Glomerular endothelial cell (primary cell): ENCODE results near the gene POLR3C. TPM values are rescaled to one million over a fixed set of nuclear protein-coding genes. Genes with fewer than 3 reads are reported as not detected.

Experiments used
- DNase-seq: peaks from one replicate; pipeline ENCODE4 v3.0.0-alpha.2; 2011; ENCODE audit warnings: low read depth, low spot score; ENCODE audit errors: extremely low read depth
- total RNA-seq: library from RNA; depleted of rRNA; stranded (reverse); fragments of >200 nt; gene quantifications from 2 replicates; pipeline ENCODE4 v1.2.3, GENCODE V29; 2015

The POLR3C gene
- total RNA-seq, 1 donor from 2014 or later = 28.9 TPM

- no peak for DNase-seq
These were observed 39.5 kb downstream of the POLR3C start for GRCh38 chr1:145863282-145864018.

- no peak for DNase-seq
These were observed 44.2 kb downstream of the POLR3C start for GRCh38 chr1:145868232-145868631.

GRCh38 chr1:145871994-145872924, 48.3 kb downstream of the POLR3C start:
- no peak for DNase-seq

GRCh38 chr1:145874646-145875045, 50.6 kb downstream of the POLR3C start:
- DNase-seq = no peak

- no peak for DNase-seq
These were observed 54.0 kb downstream of the POLR3C start for GRCh38 chr1:145877923-145878486.

GRCh38 chr1:145878724-145879123, 54.7 kb downstream of the POLR3C start:
- no peak for DNase-seq

- DNase-seq = no peak
These were observed 55.8 kb downstream of the POLR3C start for GRCh38 chr1:145879775-145880174.

- peak; percentile 34 for DNase-seq
These were observed 60.7 kb downstream of the POLR3C start for GRCh38 chr1:145884675-145885074.

- no peak for DNase-seq
These were observed 61.8 kb downstream of the POLR3C start, which contains the start of gene ANKRD35 for GRCh38 chr1:145885738-145886287. Gene ANKRD35, minus strand, starts transcription at chr1:145885866. Its CDS starts 108 bp downstream, at chr1:145885758.

- DNase-seq = no peak
These were observed 62.4 kb downstream of the POLR3C start for GRCh38 chr1:145886390-145886789.

GRCh38 chr1:145886816-145887215, 62.8 kb downstream of the POLR3C start:
- DNase-seq = no peak

GRCh38 chr1:145887631-145888030, 63.6 kb downstream of the POLR3C start:
- no peak for DNase-seq

- no peak for DNase-seq
These were observed 65.7 kb downstream of the POLR3C start for GRCh38 chr1:145889722-145890121.

GRCh38 chr1:145891143-145891542, 67.1 kb downstream of the POLR3C start:
- no peak for DNase-seq

- DNase-seq = peak; percentile 96
These were observed 67.8 kb downstream of the POLR3C start for GRCh38 chr1:145891587-145892485.

- peak; percentile 47 for DNase-seq
These were observed 68.6 kb downstream of the POLR3C start for GRCh38 chr1:145892486-145893087.

- no peak for DNase-seq
These were observed 69.5 kb downstream of the POLR3C start for GRCh38 chr1:145893306-145894055.
